Activated gamma-delta T cell (primary cell): ENCODE measurements around the gene TSR3.

Experiments
- DNase-seq: peaks from one replicate; lab custom pipeline; 2025; lab: John Stamatoyannopoulos, UW

Gene TSR3

GRCh38 chr16:1308977-1309885 is 42.4 kb downstream of the TSR3 start, which contains the start of gene UBE2I:
Gene UBE2I, plus strand, starts transcription at chr16:1309636. Its CDS starts 4,395 bp downstream, at chr16:1314031.
- peak; percentile 73 for DNase-seq

GRCh38 chr16:1308036-1308976 is 43.4 kb downstream of the TSR3 start:
- DNase-seq: no peak

DNA sequence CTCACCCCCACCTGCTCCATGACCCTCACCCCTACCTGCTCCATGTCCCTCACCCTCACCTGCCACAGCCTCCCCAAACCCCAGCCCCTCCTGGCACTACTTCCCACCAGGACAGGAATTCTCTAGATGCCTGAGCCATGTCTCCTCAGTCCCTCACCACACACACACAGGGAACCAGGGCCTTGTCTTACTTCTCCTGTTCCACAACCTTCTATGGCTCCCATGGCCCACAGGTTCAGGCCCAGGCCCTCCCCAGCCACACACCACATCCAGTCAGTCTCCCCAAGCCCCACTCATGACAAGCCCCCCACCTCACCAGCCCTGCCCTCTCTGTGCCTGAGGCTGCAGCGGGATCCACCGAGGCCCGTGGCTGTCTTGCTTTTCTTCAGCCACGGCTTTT is 45.3 kb downstream of the TSR3 start:
- DNase-seq: no peak

GRCh38 chr16:1305823-1306222 is 45.9 kb downstream of the TSR3 start:
- DNase-seq: no peak

DNA sequence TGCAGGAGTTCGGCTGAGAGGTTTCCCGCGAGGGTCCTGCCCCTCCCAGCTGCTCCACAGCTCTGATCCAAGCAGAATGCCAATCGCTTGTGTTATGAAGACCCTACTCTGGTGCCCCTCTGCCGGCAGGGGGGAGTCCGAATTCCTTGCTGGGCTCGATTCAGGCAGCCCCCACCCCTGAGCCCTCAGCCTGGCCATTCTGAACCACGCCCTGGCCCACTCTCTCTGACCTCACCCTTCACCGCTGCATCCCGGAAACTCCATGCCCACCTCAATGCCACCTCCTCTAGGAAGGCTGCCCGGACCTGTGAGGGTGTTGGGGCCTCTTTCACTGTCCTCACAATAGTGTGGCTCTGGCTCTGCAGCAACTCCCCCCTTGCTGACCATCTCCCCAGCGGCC is 50.1 kb downstream of the TSR3 start:
- no peak for DNase-seq

DNA sequence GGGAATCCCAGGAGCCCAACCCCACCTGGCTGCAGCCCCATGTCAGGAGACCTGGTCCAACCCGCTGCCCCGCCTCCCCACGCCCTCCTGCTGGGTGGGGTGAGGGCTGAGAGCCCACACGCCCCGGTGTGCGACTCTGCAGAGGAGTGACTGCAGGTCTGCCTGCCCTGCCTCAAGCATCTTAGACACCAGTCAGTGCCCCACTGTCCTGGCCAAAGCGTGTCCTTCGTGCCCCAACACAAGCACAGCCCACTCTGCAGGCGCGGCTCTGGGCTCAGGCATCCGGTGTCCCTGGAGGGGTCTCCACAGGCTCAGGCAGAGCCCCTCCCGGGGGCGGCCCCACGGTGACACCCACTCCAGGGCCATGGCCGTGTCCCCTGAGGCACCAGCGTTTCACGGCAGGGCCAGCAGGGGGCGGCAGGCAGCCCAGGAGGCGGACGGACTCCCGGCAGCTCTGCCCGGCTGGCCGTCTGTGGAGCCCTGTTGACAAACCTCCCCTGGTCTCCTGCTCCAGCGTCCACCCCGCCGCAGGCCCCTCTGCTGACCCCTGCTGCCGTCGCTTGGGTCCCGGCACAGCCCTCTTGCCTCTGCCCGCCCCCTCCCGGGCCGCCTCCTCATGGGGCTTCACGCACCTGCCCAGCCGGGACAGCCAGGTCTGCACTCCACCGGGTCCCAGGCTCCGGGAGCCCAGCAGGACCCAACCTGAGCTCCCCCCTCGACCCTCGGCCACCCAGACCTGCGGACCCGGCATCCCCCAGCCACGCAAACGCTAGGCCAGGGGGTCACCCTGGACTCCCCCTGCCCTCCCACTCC is 50.8 kb downstream of the TSR3 start:
- peak; percentile 52 for DNase-seq

GRCh38 chr16:1299868-1300203 is 51.8 kb downstream of the TSR3 start:
- DNase-seq: no peak
